Skin epidermis (tissue), 12 donors: ENCODE results near the gene TBC1D22A.

Experiments
- H3K27ac ChIP-seq, 21 experiments: fragments of 200-600 bp; sonication (generic) in 11 of 21; one replicate each; pipeline ENCODE4 v1.5.0; 2020; ENCODE audit warnings: mild to moderate bottlenecking in 3 of 21, inconsistent platforms in 2 of 21, moderate library complexity in 2 of 21
- H3K4me3 ChIP-seq, 7 experiments: fragments of 200-600 bp; sonication (generic) in 2 of 7; one replicate each; pipeline ENCODE4 v1.5.0; 2020; ENCODE audit warnings: inconsistent platforms in 2 of 7, mild to moderate bottlenecking in 2 of 7, moderate library complexity in 1 of 7

TBC1D22A gene

DNA sequence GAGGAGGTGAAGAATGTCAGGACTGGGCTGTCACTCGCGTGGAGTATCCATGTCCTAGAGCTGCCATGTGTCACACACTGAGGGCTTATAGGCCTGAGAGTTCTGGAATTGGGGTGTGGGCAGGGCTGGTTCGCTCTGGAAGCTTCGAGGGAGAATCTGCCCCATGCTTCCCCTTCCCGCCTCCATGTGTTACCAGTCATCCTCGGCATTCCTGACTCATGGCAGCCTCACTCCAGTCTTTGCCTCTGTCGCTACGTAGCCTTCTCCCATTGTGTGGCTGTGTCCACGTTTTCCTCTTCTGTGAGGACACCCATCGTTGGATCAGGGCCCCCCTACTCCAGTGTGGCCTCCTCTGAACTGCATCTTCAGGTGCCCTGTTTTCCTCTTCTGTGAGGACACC, 301.2 kb downstream of the TBC1D22A start:
- Histone ChIP-seq H3K4me3 (no peak overlapping the region), H3K27ac (no peak overlapping the region)

DNA sequence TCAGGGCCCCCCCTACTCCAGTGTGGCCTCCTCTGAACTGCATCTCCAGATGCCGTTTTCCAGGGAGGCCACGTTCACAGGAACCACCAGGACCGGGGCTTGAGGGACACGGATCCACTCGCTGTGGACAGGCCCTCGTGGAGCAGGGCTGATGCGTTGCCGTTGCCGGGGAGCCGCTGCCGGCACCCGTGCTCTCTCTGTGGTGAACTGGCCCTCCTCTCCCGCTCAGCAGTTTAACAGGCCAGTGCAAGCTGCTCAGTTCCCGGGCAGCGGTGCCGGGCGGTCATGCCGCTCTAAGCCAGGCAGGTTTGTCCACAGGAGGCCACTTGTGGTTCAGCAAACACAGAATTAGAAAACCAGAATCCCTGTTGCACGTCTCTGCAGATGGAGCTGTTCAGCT, 301.6 kb downstream of the TBC1D22A start:
- Histone ChIP-seq H3K4me3 (no peak overlapping the region), H3K27ac (no peak overlapping the region)

DNA sequence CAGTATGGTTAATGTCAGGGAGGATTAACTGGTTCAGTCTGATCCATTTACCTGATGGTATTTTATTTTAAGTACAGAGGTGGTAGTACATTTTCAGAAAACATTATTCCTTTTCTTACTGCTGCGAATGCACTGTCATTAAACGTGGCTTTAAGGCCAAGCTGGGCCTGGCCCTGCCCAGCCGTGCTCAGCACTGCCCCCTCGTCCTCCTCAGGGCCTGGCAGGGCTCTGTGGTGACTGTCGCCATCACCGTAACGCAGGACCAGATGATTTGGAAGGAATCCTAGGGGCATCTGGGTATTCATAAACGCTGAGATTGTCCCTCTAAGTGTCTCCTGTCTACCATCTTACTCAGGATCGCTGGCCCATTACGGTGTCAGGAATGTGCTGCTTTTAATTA, 302.0 kb downstream of the TBC1D22A start:
- H3K27ac ChIP-seq = no peak overlapping the region

DNA sequence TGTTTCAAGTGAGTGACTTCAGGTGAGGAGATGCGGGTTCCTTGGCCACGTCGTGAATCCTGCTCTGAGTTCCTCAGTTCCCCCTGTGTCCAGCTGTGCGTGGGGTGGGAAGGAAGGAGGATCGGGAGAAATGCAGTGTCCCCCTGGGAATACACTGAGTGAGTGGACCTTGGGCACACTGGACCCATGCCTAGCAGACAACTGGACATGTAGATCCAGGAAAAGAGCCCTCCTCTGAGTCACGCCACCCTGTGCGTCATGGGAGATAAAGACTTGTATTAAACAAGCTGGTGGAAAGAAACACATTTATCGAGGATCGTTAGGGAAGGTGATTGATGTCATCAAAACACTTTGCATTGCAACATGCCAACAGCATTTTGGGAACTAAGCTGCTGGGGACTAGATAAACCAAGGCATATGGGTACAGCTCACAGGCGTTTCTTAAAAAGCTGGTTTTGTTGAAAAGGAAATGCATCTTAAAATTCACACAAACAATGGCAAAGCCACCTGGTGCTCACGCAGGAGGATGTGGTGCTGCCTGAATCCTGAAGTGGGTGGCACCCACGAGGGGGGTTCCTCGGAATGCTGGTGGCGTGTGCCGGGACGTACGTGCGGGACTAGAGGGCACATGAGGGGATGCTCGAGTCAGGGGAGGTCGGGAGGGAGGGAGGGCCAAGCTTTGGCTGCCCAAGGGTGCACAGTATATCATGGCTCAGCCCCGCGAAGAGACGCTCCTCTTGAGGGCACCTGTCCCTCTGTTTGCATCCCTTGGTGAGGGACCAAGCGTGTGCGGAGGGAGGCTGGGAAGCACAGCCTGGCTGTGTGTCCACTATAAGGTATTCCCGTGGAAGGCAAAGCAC, 303.5 kb downstream of the TBC1D22A start:
- no peak overlapping the region for H3K27ac ChIP-seq
- no peak overlapping the region for H3K4me3 ChIP-seq

More for the DNA sequence above, 302.0 kb downstream of the TBC1D22A start:
- H3K4me3 ChIP-seq = no peak overlapping the region

DNA sequence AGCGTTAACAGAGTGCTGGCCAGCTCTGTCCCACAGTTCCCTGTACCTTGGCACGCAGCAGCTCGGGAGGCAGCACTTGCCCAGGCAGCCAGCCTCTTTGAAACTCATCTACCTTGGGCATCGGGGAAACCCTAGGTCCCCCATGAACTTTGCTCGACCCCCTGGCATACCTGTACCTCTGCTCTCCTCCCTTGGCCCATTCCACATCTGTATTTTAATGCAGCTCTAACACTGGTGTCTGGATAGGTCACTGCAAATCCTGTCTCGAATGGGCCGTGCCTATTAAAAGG, 304.1 kb downstream of the TBC1D22A start:
- Histone ChIP-seq H3K4me3 (no peak overlapping the region), H3K27ac (no peak overlapping the region)

DNA sequence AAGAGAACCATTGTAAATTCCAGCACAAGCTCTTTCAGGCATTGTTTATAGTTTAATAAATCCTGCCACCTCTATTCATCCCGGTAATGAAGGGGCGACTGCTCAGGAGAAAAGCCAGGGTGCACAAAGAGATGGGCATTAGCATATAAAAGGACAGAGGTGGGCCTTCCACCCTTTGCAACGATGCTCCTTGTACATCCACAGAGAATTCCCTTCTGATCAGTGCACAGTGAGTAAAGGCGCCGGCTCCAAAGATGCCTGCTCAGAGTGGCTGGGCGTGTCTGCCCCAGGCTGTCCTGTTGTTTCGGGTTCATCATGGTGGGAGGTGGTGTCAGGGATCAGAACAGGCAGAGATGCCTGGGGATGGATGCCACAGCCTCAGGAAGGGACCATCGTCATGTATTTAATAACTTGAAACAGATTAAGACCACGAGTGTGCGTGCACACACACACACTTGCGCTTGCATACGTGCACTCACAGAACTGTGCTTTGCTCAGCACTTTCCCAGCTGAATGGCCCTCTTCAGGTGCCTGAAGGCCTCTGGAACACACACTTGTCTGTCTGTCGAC, 305.0 kb downstream of the TBC1D22A start:
- H3K27ac ChIP-seq = no peak overlapping the region
- H3K4me3 ChIP-seq = no peak overlapping the region

DNA sequence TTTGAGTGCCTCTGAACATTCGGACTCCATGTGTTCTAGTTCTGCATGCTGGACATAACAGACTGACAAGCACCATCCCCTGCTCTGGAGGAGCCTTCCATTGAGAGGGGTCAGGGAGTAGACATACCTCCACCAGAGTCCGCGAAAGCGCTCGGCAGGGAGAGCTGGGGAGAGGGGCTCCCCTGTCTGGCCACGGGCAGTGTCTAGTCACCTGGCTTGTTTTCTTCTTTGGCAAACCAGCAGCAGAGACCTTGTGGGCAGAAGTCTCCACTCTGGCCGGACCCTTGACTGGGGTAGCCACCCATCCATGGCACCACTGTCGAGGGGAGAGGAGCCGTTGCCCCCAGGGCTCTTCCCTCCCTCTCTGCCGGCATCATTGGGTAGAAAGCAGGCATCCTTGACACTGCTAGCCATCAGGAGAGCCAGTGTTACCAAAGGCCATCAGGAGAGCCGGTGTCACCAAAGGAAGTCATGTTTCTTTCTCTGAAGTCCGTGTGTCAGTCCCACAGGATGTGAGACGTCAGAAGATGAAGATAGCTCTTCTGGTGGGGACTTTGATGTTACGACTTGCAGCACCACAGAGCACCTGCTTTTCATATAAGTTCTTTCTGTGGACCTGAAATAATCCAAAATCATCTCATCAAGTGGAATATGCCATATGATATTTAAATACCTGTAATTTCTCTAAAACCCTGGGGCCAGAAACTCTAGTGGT, 305.6 kb downstream of the TBC1D22A start:
- Histone ChIP-seq H3K4me3 (no peak overlapping the region), H3K27ac (no peak overlapping the region)

DNA sequence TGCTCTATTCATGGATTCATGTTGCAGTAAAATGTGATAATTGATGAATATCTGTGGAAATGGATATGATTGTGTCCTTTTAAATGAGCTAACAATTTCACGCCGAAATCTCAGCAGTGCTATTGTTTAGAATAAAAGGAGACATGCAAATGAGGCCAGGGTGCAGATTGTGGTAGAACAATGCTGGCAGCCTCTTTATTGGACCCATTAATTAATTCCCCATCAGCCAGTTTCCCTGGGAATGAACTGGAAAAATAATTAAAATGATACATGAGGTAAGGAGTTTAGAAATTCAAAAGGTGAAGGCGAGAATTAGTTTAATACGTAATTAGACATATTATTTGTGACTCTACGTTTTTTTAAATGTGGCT, 306.2 kb downstream of the TBC1D22A start:
- H3K4me3 ChIP-seq = no peak overlapping the region

DNA sequence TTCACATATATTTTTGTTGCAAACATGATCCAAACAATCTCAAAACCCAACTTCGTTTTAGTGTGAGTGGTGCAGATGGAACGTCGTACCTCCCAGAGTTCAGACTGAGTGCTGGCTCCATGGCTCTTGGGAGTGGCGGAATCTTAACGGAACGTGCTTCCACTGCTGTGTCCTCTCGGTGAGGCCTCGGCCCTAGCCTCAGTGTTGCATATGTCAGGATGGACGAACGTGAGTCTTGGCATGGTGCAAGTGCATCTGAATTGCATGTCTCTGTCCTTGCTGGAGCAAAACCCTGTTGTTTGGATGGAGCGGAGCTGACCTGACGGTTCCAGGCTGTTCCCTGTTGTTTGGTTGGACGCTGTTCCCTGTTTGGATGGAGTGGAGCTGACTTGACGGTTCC, 306.8 kb downstream of the TBC1D22A start:
- no peak overlapping the region for H3K27ac ChIP-seq
- no peak overlapping the region for H3K4me3 ChIP-seq

More for the DNA sequence above, 306.2 kb downstream of the TBC1D22A start:
- H3K27ac ChIP-seq = no peak overlapping the region

DNA sequence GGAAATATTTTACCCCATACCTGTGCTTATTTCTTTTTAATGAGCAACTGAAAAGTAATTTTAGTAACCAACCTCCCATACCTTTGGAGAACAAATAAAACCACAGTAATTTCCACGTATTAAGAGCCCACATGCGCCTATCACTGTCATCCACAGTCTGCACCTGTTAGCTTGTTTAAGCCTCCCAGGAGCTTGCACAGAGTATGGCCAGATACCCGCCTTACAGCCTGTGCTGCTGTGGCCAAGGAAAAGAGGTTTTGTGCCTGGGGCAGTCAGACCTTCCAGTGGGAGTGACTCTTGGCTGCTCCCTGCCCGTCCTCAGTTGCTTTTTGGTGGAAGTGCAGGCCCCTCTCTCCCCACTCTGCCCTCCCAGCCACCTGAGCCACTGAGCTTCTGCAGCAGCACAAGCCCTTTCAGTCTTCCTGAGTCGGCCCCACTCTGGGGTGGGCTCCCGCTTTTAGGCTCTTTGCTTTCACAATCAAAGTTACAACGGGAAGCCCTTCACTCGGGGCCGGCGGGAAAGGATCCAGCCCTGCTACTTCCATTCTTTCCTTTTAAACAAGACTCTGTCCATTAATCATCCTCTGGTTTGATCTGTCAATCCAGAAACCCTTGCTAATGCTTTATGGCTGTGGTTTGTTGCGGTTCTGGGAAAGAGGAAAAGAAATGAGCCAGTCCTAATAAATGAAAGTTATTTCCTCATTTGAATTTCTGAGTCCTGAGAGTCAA, 308.8 kb downstream of the TBC1D22A start:
- Histone ChIP-seq H3K27ac (no peak overlapping the region), H3K4me3 (no peak overlapping the region)

DNA sequence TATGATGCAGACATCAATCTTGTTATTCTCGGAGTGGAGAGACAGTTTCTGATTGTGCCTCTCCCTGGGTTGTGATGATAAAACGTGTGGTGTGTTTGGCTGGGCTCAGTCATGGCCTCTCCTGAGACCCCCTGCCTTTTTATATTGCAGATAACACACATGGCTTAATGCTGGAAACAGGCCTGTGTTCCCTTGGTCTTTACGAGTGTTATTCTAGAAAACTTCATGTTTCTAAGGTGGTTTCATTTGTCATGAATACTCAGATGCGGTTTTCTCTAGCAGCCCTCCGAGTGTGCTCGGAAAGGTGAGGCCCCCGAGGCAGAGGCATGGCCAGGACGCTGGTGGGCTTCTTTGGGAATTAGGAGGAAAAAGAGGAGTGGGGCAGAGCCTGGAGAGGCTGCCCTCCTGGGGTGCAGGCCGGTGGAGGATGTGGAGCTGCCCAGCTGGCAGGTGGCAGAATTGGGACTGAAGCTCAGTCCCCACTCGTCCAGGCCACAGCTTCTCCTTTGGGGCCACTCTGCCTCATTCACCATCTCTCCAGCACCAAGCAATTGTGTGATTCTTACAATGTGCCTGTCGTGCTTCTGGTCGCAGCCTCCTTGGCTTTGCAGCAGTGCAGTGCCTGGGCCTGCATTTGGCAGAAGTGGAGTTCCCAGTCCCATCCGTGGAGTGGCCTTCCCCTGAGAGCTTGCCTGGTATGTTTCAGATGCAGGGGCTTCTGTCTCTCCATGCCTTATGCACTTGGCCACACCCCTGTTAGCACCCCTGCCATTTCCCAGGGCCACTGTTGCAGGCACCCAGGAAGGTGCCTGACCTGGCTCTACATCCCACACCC, 309.6 kb downstream of the TBC1D22A start:
- no peak overlapping the region for H3K27ac ChIP-seq
- no peak overlapping the region for H3K4me3 ChIP-seq

DNA sequence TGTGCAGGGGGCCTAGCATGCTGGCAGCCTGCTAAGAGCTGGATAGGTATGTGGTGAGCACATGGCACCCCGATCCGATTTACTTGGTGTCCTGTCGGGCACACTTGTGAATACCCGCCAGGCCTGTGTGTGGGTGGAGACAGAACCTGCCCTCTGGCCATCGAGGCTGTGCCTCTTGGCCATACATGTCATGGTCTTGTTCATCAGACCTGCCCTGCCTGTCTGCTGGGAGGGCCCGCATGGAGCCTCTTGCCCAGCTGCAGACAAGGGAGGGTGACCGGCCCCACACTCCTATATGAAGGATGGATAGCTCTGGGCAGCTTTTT, 310.2 kb downstream of the TBC1D22A start:
- H3K27ac ChIP-seq = no peak overlapping the region

DNA sequence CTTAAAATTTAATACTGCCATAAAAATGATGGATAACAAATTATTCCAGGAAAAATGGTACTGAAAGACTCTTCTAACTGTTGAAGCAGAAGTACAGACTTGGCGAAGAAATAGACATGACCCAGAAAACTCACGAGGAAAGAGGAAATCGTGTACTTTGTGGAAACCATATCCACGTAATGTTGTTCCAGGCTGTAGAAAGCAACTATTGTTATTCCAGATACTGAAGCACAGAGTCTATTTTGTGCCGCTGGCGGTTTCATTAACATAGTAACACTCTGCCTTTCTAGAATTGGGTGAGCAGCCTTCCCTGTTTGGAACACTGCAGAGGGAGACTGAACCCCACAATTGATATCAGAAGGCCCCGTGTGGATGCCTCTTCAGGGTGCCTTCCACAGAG, 310.6 kb downstream of the TBC1D22A start:
- Histone ChIP-seq H3K27ac (no peak overlapping the region), H3K4me3 (no peak overlapping the region)

More for the DNA sequence above, 310.2 kb downstream of the TBC1D22A start:
- H3K4me3 ChIP-seq = no peak overlapping the region

DNA sequence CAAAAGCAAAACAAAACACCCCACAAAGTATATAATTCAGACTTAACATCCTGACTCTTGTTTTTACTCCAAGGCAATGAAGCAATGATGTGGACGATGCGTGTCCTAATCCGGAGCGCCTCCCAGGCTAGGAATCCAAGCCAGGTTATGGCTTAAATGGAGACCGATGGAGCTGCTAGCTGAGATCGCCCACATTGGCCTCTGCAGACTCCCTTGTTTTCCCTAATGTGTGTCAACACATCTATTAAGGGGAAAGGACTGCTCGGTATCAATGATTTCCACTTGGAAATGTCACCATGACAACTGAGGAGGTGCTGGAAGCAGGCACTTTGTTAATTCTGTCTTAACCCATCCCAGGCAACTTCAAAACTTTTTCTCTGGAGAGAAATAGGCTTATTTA, 311.7 kb downstream of the TBC1D22A start:
- H3K27ac ChIP-seq = no peak overlapping the region
- H3K4me3 ChIP-seq = no peak overlapping the region

DNA sequence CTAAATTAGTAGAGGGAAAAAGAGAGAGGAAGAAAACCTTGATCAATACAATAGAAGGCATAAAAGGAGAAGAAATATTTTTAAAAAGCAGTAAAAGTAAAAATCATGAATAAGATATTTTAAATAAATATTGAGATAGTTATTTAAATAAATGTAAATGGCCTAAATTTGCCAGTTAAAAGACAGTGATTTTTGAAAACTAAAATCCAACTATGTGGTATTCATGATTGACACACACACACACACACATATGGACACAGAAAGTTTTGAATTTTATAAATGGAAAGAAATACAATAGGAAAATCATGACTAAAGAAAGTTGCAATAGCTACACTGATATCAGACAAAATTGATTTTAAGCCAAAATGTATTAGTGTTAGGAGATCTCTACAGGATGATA, 313.1 kb downstream of the TBC1D22A start:
- Histone ChIP-seq H3K4me3 (no peak overlapping the region), H3K27ac (no peak overlapping the region)

DNA sequence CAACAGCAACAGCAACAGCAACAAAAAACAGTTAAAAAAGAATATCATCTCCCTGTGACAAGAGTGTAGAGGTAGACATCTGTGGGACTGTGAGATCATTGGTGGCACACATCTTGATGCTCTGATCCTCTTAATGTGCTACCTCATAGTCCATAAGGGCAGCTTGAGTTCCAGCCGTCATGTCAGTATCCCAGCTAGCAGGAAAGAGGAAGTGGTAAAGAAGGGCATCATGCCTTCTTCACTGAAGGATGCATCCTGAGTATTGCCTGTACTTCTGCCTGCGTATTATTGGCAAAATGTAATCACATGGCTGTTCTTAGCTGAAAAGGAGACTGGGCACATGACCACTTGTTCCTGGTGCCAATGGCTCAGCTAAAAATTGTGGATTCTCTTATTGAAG, 314.3 kb downstream of the TBC1D22A start:
- no peak overlapping the region for H3K4me3 ChIP-seq
- H3K27ac ChIP-seq = no peak overlapping the region

DNA sequence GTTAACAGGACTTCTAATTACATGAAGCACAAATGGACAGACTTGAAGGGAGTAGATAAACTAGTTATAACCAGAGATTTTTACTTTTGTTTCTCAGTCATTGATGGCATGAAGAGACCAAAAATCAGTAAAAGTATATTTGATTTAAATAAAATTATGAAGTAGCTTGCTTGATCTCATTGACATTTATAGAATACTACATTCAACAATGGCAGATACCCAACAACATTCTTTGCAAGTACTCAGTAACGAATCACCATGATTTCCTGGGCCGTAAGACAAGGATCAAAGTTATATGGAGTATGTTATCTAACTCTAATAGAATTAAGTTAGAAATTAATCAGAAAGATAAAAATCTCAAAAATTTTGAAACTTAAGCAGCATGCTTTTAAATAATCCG, 317.6 kb downstream of the TBC1D22A start:
- Histone ChIP-seq H3K27ac (no peak overlapping the region), H3K4me3 (no peak overlapping the region)

DNA sequence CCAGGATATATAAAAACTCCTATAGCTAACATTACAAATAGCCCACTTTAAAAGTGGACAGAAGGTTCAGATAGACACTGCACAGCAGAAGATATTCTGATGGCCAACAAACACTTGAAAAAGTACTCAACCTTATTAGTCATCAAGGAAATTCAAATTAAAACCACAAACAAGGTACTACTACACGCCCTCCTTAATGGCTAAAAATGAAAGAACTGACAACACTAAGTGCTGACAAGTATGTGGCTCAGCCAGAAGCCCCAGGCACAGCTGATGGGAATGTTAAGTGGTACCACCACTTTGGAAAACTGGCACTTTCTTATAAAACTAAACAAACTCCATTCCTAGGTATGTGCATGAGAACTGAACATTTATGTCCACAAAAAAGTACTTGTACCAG, 320.1 kb downstream of the TBC1D22A start:
- Histone ChIP-seq H3K4me3 (no peak overlapping the region), H3K27ac (no peak overlapping the region)

DNA sequence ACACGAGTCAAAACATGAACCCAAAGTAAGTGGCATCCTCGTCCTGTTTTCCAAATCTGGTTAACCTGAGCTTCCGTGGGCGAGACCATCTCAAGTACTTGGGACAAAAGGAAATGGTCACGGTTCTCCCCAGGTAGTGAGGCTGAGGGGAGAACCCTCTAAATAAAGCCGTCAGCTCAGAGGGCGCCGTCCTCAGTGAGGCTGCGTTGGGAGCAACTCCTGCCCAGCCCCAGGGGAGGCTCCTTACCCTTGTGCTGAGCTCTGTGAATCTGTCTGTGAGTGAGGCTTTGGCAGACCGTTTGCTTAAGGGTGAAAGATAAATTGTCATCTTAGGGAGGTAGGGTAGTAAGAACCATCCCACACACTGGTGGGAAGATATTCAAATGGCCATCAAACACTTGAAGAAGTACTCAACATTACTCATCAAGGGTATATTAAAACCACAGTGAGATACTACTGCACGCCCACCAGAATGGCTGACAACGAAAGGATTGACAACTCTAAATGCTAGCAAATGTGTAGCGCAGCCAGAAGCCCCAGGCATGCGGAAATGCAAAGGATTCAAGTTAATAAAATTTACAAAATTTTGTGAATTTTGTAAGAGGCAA, 321.0 kb downstream of the TBC1D22A start:
- Histone ChIP-seq H3K4me3 (no peak overlapping the region), H3K27ac (no peak overlapping the region)
